ENCODE data around the gene GMIP. TPM values are rescaled to one million over a fixed set of nuclear protein-coding genes. Genes with fewer than 3 reads are reported as not detected.
A peak's percentile ranks its signal among the peaks of the same experiment; 100 is the strongest.

Gene GMIP
- total and polyA plus RNA-seq, 2 of the 13 experiments (the other 11 are each of a cell fraction or from before 2014, with no cell fraction given) = 1.5 to 1.8 TPM

GRCh38 chr19:19674315-19674714 lies 30.9 kb upstream of the GMIP start:
- H3K9ac ChIP-seq (ENCODE audit: insufficient read depth, low read depth, low read length) = no peak overlapping the region
- peaks cover 11% of the 10 kb centered on the region; the same call in 1 of the 2 replicates for H4K20me1 ChIP-seq (ENCODE audit: insufficient read depth, low read length)
- peaks cover 20% of the 10 kb centered on the region for H3K4me1 ChIP-seq (ENCODE audit: insufficient read depth, low read length)
- peaks cover 50% of the 10 kb centered on the region for H3K79me2 ChIP-seq (ENCODE audit: insufficient read depth, low read length)
- H3K27ac ChIP-seq (ENCODE audit: extremely low read length, insufficient read depth, low read length) = no peak overlapping the region
- peaks cover 14 to 46% of the 10 kb centered on the region in 2 experiments for H3K36me3 ChIP-seq (replicated peaks in 1 of 2; ENCODE audit: control insufficient read depth in 1 of 2, insufficient read depth in 2 of 2, low read length in 2 of 2)
- ChIA-PET POLR2A (no interaction called here), CTCF (ENCODE audit: low intra/inter-chr PET ratio, low total read pairs) (no interaction called here)
- BruUV-seq (replicated peaks) = no TSS peak
- intact Hi-C loops (cut with micrococcal nuclease; ENCODE audit: unreplicated experiment) (no loop called here), in situ Hi-C loops (cut with HindIII; ENCODE audit: extremely low pct_ligation_motif_present, low pct_unique_long_range_greater_than_20kb) (no loop called here)
- H3K4me2 ChIP-seq (ENCODE audit: low read depth, low read length) = no peak overlapping the region
- no peaks in the 10 kb centered on the region for H3K9me3 ChIP-seq (ENCODE audit: low read length)
- H3K27me3 ChIP-seq (ENCODE audit: control insufficient read depth in 1 of 2, insufficient read depth in 2 of 2, low read length in 2 of 2) = no peaks in the 10 kb centered on the region; a peak in 1 of 5 replicates
- H2AFZ ChIP-seq (ENCODE audit: low read length) = no peak overlapping the region
- H3K4me3 ChIP-seq (replicated peaks in 1 of 3; ENCODE audit: insufficient read depth in 1 of 3, low read depth in 2 of 3, low read length in 3 of 3) = no peak overlapping the region
- DNase-seq (ENCODE audit: low spot score) = no peak
- FAIRE-seq = no peak
- no peak for ATAC-seq
- WGBS (ENCODE audit: low lambda C conversion rate) = 100% methylated on average over 6 of the region's 6 CpGs
- TF ChIP-seq HMG20A (CRISPR knock-in tag; IDR thresholded peaks at IDR 0.05; ENCODE audit: borderline replicate concordance) (no peak), THAP9 (CRISPR knock-in tag; IDR thresholded peaks at IDR 0.05; ENCODE audit: borderline replicate concordance) (no peak), ZNF777 (CRISPR knock-in tag; IDR thresholded peaks at IDR 0.05) (no peak), ZNF124 (CRISPR knock-in tag; IDR thresholded peaks at IDR 0.05) (no peak), CBX5 (CRISPR knock-in tag; IDR thresholded peaks at IDR 0.05; ENCODE audit: borderline replicate concordance) (no peak), ZKSCAN5 (CRISPR knock-in tag; IDR thresholded peaks at IDR 0.05) (no peak), CREB1 (IDR thresholded peaks at IDR 0.05) (0 out of 2 replicates have a peak, but pooled peaks have one; percentile 49), CREB1 (CRISPR knock-in tag; IDR thresholded peaks at IDR 0.05) (no peak), FOXK2 (IDR thresholded peaks at IDR 0.05) (no peak), ZNF101 (CRISPR knock-in tag; IDR thresholded peaks at IDR 0.05; ENCODE audit: borderline replicate concordance, low read depth) (no peak), CHD2 (IDR thresholded peaks at IDR 0.05; ENCODE audit: low read depth, low read length) (no peak), ATF7 (IDR thresholded peaks at IDR 0.05) (peak; percentile 80), ATF7 (CRISPR knock-in tag; IDR thresholded peaks at IDR 0.05) (no peak), TCF7 (IDR thresholded peaks at IDR 0.05; ENCODE audit: low read depth) (no peak), ZSCAN20 (CRISPR knock-in tag; IDR thresholded peaks at IDR 0.05; ENCODE audit: borderline replicate concordance) (no peak), MTF1 (CRISPR knock-in tag; IDR thresholded peaks at IDR 0.05) (no peak), ATRX (CRISPR knock-in tag; IDR thresholded peaks at IDR 0.05; ENCODE audit: borderline replicate concordance) (no peak)

All from HepG2 (cell line).